GM19438 (cell line): Measurements from ENCODE around the gene TMEM164.

Experiments
- ATAC-seq: cut with Tn5 transposase; IDR thresholded peaks from one replicate; pipeline ENCODE4 v1.9.1; 2021; ENCODE audit warnings: low read depth; ENCODE audit not compliant: unreplicated experiment

TMEM164 gene

DNA sequence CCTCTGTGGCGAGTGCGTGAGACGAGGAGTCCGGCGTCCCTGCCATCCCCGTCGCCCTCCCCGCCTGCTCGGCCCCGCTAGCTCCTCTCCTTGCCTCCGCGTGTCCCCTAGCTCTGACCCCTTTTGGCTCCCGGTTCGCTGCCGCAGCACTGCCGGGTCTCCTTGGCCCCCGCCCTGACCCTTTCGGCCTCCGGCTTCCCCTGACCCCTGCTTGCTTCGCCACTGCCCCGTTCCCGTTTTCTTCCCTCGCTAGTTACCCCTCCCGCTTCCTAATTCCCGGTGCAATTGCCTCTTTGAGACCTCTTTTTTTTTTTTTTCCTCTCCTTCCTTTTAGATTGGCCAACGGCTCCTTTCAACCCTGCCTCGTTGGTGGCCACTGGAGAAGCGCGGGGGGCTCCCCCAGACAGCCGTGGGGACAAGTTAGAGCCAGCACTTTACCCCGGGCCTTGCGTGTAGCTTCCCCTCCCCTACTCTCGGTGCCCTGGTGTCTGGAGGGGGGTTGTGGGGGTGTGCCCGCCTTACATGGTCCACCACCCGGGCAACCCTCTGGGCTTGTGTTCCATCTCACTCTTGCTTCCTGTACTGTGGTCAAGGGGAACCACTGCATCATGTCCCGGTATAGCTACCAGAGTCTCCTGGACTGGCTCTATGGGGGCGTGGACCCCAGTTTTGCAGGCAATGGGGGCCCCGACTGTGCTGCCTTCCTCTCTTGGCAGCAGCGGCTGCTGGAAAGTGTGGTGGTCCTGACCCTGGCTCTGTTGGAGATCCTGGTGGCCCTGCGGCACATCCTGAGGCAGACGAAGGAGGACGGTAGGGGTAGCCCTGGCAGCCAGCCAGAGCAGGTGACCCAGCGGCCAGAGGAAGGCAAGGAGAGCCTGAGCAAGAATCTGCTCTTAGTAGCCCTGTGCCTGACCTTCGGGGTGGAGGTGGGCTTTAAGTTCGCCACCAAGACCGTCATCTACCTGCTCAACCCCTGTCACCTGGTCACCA is 548 bp downstream of the TMEM164 start:
- ATAC-seq, result peak; percentile 16

GRCh38 chrX:110004215-110004614 is 1.3 kb downstream of the TMEM164 start:
- no peak for ATAC-seq

- no peak for ATAC-seq
These were observed 1.9 kb downstream of the TMEM164 start for GRCh38 chrX:110004731-110005369.

- no peak for ATAC-seq
These were observed 3.2 kb downstream of the TMEM164 start for GRCh38 chrX:110006161-110006560.

- ATAC-seq, result no peak
These were observed 4.0 kb downstream of the TMEM164 start for GRCh38 chrX:110006821-110007375.

DNA sequence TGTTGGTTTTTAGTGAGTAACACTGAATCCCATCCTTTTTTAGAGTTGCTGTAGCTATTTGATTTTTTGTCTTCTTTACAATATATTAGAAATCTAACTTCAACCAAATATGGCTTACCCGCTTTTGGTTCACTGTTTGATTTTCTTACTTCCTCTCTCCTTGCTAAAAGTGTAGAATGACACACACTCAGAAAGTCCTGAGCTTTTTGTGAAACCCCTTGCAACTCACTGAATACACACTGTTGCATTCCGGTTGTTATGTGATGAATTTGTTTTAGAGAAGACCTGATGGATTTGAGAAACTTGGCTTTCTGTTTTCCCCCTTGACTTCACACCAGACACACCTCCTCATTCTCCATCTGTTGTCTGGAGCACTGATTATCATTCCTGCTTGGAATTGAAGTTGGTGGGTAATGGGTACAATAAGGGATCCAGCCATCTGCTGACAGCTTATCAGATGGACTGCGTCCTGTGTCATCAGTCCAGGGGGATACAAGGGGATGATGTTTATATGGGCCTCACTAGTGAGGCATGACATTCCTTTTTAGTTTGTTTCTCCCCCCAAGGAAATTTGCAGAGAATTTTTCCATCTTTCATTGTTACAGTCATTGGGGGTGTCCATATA is 5.2 kb downstream of the TMEM164 start:
- no peak for ATAC-seq

DNA sequence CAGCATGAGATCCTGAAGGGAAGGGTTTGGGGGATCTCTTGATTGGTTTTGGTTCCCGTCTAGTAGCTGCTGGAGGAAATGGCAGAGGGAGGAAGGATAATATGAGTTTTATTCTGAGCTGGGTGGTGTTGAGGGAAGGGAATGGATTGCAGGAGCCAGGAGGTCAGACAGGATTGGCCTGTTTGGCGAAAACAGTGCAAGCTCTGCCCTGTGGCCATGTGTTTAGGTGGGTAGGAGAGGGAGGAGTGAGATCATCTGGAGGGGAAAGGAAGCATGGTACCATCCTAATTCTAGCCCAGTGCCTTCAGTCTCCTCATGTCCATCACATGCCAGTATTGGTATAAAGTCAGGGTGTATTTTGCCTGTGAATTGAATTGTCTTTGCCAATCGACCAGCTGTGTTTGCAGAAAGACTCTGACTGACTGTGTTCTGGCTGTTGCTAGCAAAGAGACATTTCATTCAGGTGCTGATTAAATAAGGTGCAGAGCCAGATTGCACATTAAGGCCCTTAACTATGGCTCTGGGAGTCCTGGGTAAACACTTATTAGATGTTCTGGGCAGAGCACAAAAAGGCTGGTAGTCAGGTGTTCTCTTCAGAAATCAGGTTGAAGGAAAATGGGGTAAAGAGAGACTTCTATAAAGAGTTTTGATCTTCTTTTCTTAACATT is 10.0 kb downstream of the TMEM164 start:
- no peak for ATAC-seq

GRCh38 chrX:110013968-110014367 is 11.1 kb downstream of the TMEM164 start:
- ATAC-seq, result no peak

DNA sequence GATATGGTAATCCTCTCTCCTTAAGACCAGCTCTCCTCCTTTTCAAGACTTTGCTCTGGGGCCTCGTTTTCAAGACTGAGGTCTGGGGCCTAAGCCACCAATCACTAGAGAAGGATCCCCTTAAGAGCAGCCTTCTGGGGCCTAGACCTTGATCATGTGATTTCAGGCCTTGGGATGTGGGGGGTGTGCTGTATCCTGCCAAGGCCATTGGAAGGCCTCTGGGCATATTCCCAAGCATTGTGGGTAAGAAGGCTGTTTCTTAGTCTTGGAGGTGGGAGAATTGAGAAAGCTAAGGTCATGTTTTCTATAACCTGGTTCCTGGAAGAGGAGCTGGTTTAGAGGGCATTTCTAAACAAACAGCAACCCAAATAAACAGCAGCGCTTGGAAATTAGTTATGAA is 12.1 kb downstream of the TMEM164 start:
- no peak for ATAC-seq

DNA sequence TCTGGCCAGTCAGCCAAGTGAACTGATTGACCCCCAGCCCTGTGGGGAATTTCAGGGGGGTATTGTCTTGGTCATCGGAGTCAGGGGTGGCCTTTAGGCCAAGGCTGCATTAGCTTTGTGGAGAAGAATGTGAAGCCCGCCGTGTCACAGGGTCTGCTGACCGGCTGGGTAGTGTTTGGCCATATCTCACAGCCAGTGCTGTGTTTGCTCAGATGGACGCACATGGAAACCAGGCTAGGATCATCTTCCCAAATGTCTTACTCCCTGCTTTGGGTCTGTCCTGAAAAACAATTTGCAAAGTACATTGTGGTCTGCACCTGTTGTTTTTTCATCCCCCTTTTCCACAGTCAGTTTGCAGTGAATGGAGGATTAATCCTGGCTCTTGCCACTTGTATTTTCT is 13.0 kb downstream of the TMEM164 start:
- no peak for ATAC-seq

DNA sequence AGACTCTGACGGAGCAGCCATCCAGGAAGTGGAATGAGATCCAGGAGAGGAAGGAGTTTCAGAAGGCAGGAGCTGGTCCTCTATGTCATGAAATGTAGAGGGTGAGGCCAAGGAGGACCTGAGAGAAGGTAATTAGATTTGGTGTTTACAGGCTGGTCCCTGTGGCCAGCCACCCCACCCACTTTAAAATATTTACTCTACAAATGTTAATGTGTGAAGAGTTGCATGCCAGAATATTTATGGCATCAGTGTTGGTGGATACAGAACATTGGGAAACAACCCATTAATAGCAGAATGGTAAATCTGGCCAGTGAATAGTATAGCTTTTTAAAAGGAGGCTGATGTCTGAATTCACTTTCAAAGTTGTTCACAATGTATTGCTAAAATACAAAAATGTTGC is 17.6 kb downstream of the TMEM164 start:
- no peak for ATAC-seq

GRCh38 chrX:110021258-110022022 is 18.5 kb downstream of the TMEM164 start:
- no peak for ATAC-seq

- no peak for ATAC-seq
These were observed 19.9 kb downstream of the TMEM164 start for GRCh38 chrX:110022599-110023448.

GRCh38 chrX:110025395-110025794 is 22.5 kb downstream of the TMEM164 start:
- ATAC-seq, result no peak

DNA sequence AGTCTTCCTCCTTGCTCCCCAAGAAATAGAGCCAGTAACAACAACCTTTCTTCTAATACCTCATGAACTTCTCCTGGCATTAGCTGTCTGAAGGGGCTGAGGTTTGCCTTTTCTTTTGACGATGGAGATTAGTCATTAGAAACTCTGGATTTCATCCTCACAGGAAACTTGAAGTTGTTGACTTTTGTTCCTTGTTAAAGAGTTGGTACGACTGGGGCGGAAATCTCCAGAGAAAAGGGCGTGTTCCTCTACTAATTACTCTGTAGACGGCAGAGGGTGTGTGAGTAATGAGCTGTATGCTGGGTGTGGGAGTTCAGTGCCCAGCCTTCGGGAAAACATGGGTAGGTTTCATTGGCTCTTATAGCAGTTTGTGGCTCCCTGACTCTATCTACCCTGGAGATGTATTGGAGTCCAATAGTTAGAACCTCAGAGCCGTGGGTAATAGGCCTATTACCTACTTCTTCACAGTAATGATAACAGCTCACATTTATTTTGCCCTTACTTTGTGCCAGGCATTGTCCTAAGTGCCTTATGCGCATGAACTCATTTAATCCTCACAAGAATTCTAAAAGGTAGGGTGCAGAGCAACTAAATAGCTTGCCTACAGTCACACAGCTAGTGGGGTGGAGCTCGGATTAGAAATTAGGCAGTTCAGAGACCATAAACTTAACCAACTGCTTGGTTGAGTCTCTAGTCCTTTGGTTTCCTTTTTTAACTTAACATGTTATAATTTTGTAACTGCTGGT is 23.4 kb downstream of the TMEM164 start:
- no peak for ATAC-seq

DNA sequence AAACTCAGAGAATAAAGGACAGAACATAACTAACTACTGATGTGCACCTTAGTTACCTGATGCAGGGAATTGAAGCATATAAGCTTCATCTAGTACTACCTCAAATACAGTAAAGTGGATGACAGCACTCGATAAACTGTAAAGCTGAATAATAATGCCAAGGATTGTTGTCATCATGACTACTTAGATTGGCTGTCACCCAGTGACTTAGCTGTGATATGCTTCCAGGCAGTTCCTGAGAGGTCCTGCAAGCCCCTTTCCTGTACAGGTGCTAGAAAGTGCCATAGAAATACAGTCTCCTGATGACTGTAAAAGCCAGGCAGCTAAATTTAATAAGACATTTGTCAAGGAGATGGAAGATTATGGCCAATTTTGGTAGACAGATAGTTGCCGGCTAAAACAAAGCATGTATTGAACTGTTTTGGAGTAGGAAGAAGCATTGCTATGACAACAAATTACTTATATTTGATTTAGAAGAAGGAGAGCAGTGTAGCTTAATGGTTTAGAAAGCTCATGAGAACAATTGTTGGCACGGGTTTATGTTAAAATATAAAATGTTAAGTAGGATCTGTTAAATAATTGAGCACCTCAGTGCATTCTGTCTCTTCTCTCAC is 29.7 kb downstream of the TMEM164 start:
- ATAC-seq, result no peak

- no peak for ATAC-seq
These were observed 31.1 kb downstream of the TMEM164 start for GRCh38 chrX:110034036-110034435.
